GM12878 (cell line): ENCODE measurements around the gene GRIK1. TPM values are rescaled to one million over a fixed set of nuclear protein-coding genes. Genes with fewer than 3 reads are reported as not detected.

Experiments
- ATAC-seq: fragments of 200-7000 bp; cut with Tn5 transposase; 3 replicates; pipeline ENCODE4 v1.9.1; 2020; ENCODE audit warnings: mild to moderate bottlenecking, moderate library complexity
- BruUV-seq: library from RNA; stranded (reverse); fragments of 400-500 nt; replicated peaks from 2 replicates; lab custom pipeline; 2021; lab: Mats Ljungman, UMichigan
- CTCF ChIA-PET: fragments of 300-600 bp; sonication (Branson Sonifier 250); formaldehyde crosslinking; extraction: SDS; loops from one replicate; lab custom pipeline; 2021; ENCODE audit warnings: inconsistent platforms; lab: Yijun Ruan, JAX
- POLR2A ChIA-PET: fragments of 350-600 bp; formaldehyde crosslinking; extraction: SDS; loops from one replicate; lab custom pipeline; 2021; ENCODE audit warnings: inconsistent platforms; lab: Charles Lee
- RAD21 ChIA-PET: fragments of 300-600 bp; sonication (Branson Sonifier 250); formaldehyde crosslinking; loops from one replicate; lab custom pipeline; 2023; ENCODE audit warnings: antibody characterized with exemption; ENCODE audit not compliant: unreplicated experiment; lab: Charles Lee
- SMC1A ChIA-PET: fragments of 300-600 bp; sonication (Branson Sonifier 250); formaldehyde crosslinking; loops from one replicate; lab custom pipeline; 2023; ENCODE audit not compliant: unreplicated experiment, uncharacterized antibody; lab: Charles Lee
- DNase-seq: peaks from one replicate; pipeline ENCODE4 v3.0.0-alpha.2; 2011; ENCODE audit warnings: low read depth, low spot score
- FAIRE-seq: peaks from 3 replicates; lab custom pipeline; 2011; peaks lifted over from hg19 to GRCh38; lab: Jason Lieb, UNC
- H2AFZ ChIP-seq: 2 replicates; pipeline ENCODE4 v1.6.0; 2011; ENCODE audit warnings: low read depth, low read length, control low read depth; ENCODE audit not compliant: control insufficient read depth
- H3K27ac ChIP-seq: 2 replicates; pipeline ENCODE4 v1.5.1; 2011; ENCODE audit warnings: control low read depth; ENCODE audit not compliant: control insufficient read depth, insufficient read depth
- H3K27me3 ChIP-seq, 2 experiments: replicated peaks in 1 of 2; 2 replicates each; pipeline versions ENCODE4 v1.6.0 to v1.6.1; 2011; ENCODE audit warnings: low read length in 1 of 2; ENCODE audit not compliant: control insufficient read depth in 2 of 2, insufficient read depth in 2 of 2
- H3K36me3 ChIP-seq, 2 experiments: 2 replicates each; pipeline ENCODE4 v1.5.1; 2011; ENCODE audit warnings: low read length in 1 of 2; ENCODE audit not compliant: control insufficient read depth in 2 of 2, insufficient read depth in 2 of 2
- H3K4me1 ChIP-seq: 2 replicates; pipeline ENCODE4 v1.6.1; 2011; ENCODE audit warnings: mild to moderate bottlenecking, low read length, moderate library complexity, mixed read lengths; ENCODE audit not compliant: control insufficient read depth, insufficient read depth
- H3K4me2 ChIP-seq: 2 replicates; pipeline ENCODE4 v1.6.0; 2011; ENCODE audit warnings: control low read depth; ENCODE audit not compliant: control insufficient read depth, insufficient read depth
- H3K4me3 ChIP-seq: fragments of 200-600 bp; sonication (generic); 2 replicates; pipeline ENCODE4 v1.5.1; 2016
- H3K79me2 ChIP-seq: 2 replicates; pipeline ENCODE4 v1.6.0; 2011; ENCODE audit warnings: low read length; ENCODE audit not compliant: control insufficient read depth, insufficient read depth
- H3K9ac ChIP-seq: 2 replicates; pipeline ENCODE4 v1.8.0; 2011; ENCODE audit warnings: low read length, control low read depth, mixed read lengths; ENCODE audit not compliant: control insufficient read depth, insufficient read depth
- H3K9me3 ChIP-seq: replicated peaks from 3 replicates; pipeline ENCODE4 v1.5.1; 2011; ENCODE audit warnings: mild to moderate bottlenecking, low read length; ENCODE audit not compliant: control insufficient read depth, insufficient read depth
- H4K20me1 ChIP-seq: 2 replicates; pipeline ENCODE4 v1.6.0; 2011; ENCODE audit not compliant: control insufficient read depth, insufficient read depth
- CREB1 ChIP-seq: IDR thresholded peaks from 2 replicates; pipeline ENCODE4 v1.6.1; 2012; ENCODE audit warnings: low read depth, mild to moderate bottlenecking, inconsistent platforms
- DPF2 ChIP-seq: fragments of 450-650 bp; IDR thresholded peaks from 2 replicates; pipeline ENCODE4 v1.6.1; 2017; ENCODE audit warnings: mild to moderate bottlenecking
- GABPA ChIP-seq: IDR thresholded peaks from 2 replicates; pipeline ENCODE4 v1.6.1; 2014; ENCODE audit warnings: antibody characterized with exemption, low read depth, mild to moderate bottlenecking, inconsistent platforms
- RELB ChIP-seq: fragments of 450-650 bp; IDR thresholded peaks from 2 replicates; pipeline ENCODE4 v1.6.1; 2017; ENCODE audit warnings: low read depth, mild to moderate bottlenecking, moderate library complexity
- REST ChIP-seq: IDR thresholded peaks from 2 replicates; pipeline ENCODE4 v1.6.1; 2012; ENCODE audit warnings: mild to moderate bottlenecking, low read depth, low read length
- ZBED1 ChIP-seq: IDR thresholded peaks from 2 replicates; pipeline ENCODE4 v1.6.1; 2016; ENCODE audit warnings: borderline replicate concordance
- ZNF24 ChIP-seq: fragments of 450-650 bp; IDR thresholded peaks from 2 replicates; pipeline ENCODE4 v1.6.1; 2017; ENCODE audit warnings: antibody characterized with exemption, mild to moderate bottlenecking
- in situ Hi-C: fragments of 300-500 bp; cut with MboI; formaldehyde crosslinking; loops from 9 replicates; pipeline ENCODE4 v1.14.3; 2018; ENCODE audit warnings: mixed read lengths
- intact Hi-C: fragments of 100-400 bp; cut with micrococcal nuclease; formaldehyde crosslinking; loops from one replicate; pipeline ENCODE4 v1.14.2; 2022; ENCODE audit not compliant: unreplicated experiment
- polyA plus RNA-seq, 11 experiments: library from polyadenylated mRNA; depleted of rRNA in 4 of 11; unstranded in 6 of 11; stranded (reverse) in 5 of 11; fragments of >200 nt; fragmentation: Nextera tagmentation in 4 of 11; fragmentation: Illumina TruSeq in 1 of 11; extraction: Ambion mirVana in 4 of 11; extraction: Trizol in 1 of 11; gene quantifications; 1 replicate in 1 of 11; 2 replicates in 10 of 11; pipeline versions ENCODE4 v1.2.1 to v1.2.3, GENCODE V29; 2011 to 2016; ENCODE audit warnings: inconsistent platforms in 2 of 11, missing spikeins in 2 of 11, low read depth in 1 of 11
- total RNA-seq, 4 experiments: library from RNA; depleted of rRNA in 3 of 4; stranded (reverse); fragments of >200 nt in 3 of 4; fragmentation: Illumina TruSeq in 1 of 4; extraction: Trizol in 1 of 4; gene quantifications; 2 replicates each; pipeline versions ENCODE4 v1.2.1 to v1.2.3, GENCODE V29; 2013 to 2021

The GRIK1 gene
- total and polyA plus RNA-seq, 10 of the 15 experiments (the other 5 are each of a cell fraction or from before 2014, with no cell fraction given) = 0.05 to 0.13 (median 0.09) TPM; not detected in 7

GRCh38 chr21:29719521-29719920, 220.3 kb downstream of the GRIK1 start:
- no TSS peak for BruUV-seq
- no peak overlapping the region for H3K4me2 ChIP-seq
- ChIA-PET SMC1A (interaction anchor here (0.7 kb wide), 1 partner anchor 65 kb away, joined by 3 read pairs; no protein-coding TSS in a partner anchor), CTCF (interaction anchor here (0.7 kb wide), 2 partner anchors 9 to 14 kb away, joined by 3 read pairs; no protein-coding TSS in a partner anchor), POLR2A (no interaction called here), RAD21 (no interaction called here)
- no peaks in the 10 kb centered on the region for H3K4me1 ChIP-seq
- TF ChIP-seq ZBED1 (no peak), GABPA (no peak), REST (no peak), RELB (no peak), DPF2 (no peak), CREB1 (no peak), ZNF24 (no peak)
- H4K20me1 ChIP-seq = no peaks in the 10 kb centered on the region
- intact Hi-C loops (no loop called here), in situ Hi-C loops (no loop called here)
- no peaks in the 10 kb centered on the region for H3K36me3 ChIP-seq
- no peaks in the 10 kb centered on the region for H3K27me3 ChIP-seq
- no peak overlapping the region for H3K27ac ChIP-seq
- H2AFZ ChIP-seq = no peak overlapping the region
- no peaks in the 10 kb centered on the region for H3K9me3 ChIP-seq
- no peak overlapping the region for H3K9ac ChIP-seq
- no peak overlapping the region for H3K4me3 ChIP-seq
- no peaks in the 10 kb centered on the region for H3K79me2 ChIP-seq
- FAIRE-seq = no peak
- no peak for ATAC-seq
- DNase-seq = no peak
